SU-DHL-6 (cell line): ENCODE results near the gene KIFC1.

Experiments used
- H2AFZ ChIP-seq: fragments of 200-600 bp; sonication (generic); 2 replicates; pipeline ENCODE4 v1.6.1; 2014; ENCODE audit warnings: low read depth, mild to moderate bottlenecking, moderate library complexity, mixed read lengths, antibody characterized with exemption, low read length; ENCODE audit not compliant: severe bottlenecking
- H3F3A ChIP-seq: fragments of 200-600 bp; shearing (Covaris generic); 2 replicates; pipeline ENCODE4 v1.6.0; 2016; ENCODE audit warnings: antibody characterized with exemption, mild to moderate bottlenecking; ENCODE audit not compliant: insufficient read depth
- H3K27ac ChIP-seq: fragments of 200-600 bp; sonication (generic); 2 replicates; pipeline ENCODE4 v1.5.1; 2016; ENCODE audit warnings: low read depth, mild to moderate bottlenecking, low read length, moderate library complexity, mixed read lengths
- H3K27me3 ChIP-seq: fragments of 200-600 bp; sonication (generic), shearing (Covaris generic); 2 replicates; pipeline ENCODE4 v1.6.0; 2014; ENCODE audit warnings: mild to moderate bottlenecking, low read length
- H3K36me3 ChIP-seq: fragments of 200-600 bp; sonication (generic); 2 replicates; pipeline ENCODE4 v1.6.1; 2014; ENCODE audit warnings: mild to moderate bottlenecking, low read length, mixed read lengths
- H3K4me2 ChIP-seq: fragments of 300-600, 200-600 bp; shearing (Covaris generic), sonication (generic); 2 replicates; pipeline ENCODE4 v1.6.0; 2014; ENCODE audit warnings: low read length, low read depth, mild to moderate bottlenecking; ENCODE audit not compliant: poor library complexity, severe bottlenecking
- H3K4me3 ChIP-seq: fragments of 200-600 bp; sonication (generic); 2 replicates; pipeline ENCODE4 v1.5.1; 2014; ENCODE audit warnings: antibody characterized with exemption, low read length, mild to moderate bottlenecking, mixed read lengths; ENCODE audit not compliant: insufficient read depth, poor library complexity, severe bottlenecking
- H3K79me2 ChIP-seq: fragments of 200-600 bp; sonication (generic); 2 replicates; pipeline ENCODE4 v1.6.1; 2014; ENCODE audit warnings: mild to moderate bottlenecking, low read length, moderate library complexity; ENCODE audit not compliant: insufficient read depth
- H3K9ac ChIP-seq: fragments of 200-600 bp; sonication (generic); 2 replicates; pipeline ENCODE4 v1.7.0; 2014; ENCODE audit warnings: mild to moderate bottlenecking, low read length
- H3K9me2 ChIP-seq: fragments of 200-600 bp; sonication (generic); replicated peaks from 2 replicates; pipeline ENCODE4 v1.6.1; 2014; ENCODE audit warnings: low read length; ENCODE audit not compliant: insufficient read depth
- H3K9me3 ChIP-seq: fragments of 200-600 bp; sonication (generic); 2 replicates; pipeline ENCODE4 v1.6.1; 2014; ENCODE audit warnings: low read length, mixed read lengths; ENCODE audit not compliant: insufficient read depth
- H4K20me1 ChIP-seq: fragments of 200-600 bp; sonication (generic); 2 replicates; pipeline ENCODE4 v1.6.1; 2014; ENCODE audit warnings: low read depth, mild to moderate bottlenecking, antibody characterized with exemption, low read length, moderate library complexity, mixed read lengths
- CTCF ChIP-seq: fragments of 200-600 bp; sonication (generic); IDR thresholded peaks from one replicate; pipeline ENCODE4 v1.5.1; 2017; ENCODE audit warnings: antibody characterized with exemption, mild to moderate bottlenecking, low read length, moderate library complexity; ENCODE audit not compliant: insufficient read depth, poor library complexity, severe bottlenecking
- EZH2phosphoT487 ChIP-seq: fragments of 200-600 bp; sonication (generic), shearing (Covaris generic); conservative IDR thresholded peaks from 2 replicates; pipeline ENCODE4 v1.6.1; 2018; ENCODE audit warnings: mild to moderate bottlenecking, antibody characterized with exemption, low read length, moderate library complexity, mixed read lengths

Gene KIFC1

GRCh38 chr6:33437666-33438065, 46.0 kb downstream of the KIFC1 start:
- H3K79me2 ChIP-seq: no peaks in the 10 kb centered on the region
- no peak overlapping the region for H2AFZ ChIP-seq
- no peaks in the 10 kb centered on the region for H3K9me2 ChIP-seq
- no peak overlapping the region for H3K9ac ChIP-seq
- no peaks in the 10 kb centered on the region for H3K36me3 ChIP-seq
- no peak overlapping the region for H3K27ac ChIP-seq
- TF ChIP-seq CTCF (no peak), EZH2phosphoT487 (no peak)
- no peaks in the 10 kb centered on the region for H3F3A ChIP-seq
- no peaks in the 10 kb centered on the region for H4K20me1 ChIP-seq
- H3K9me3 ChIP-seq: no peaks in the 10 kb centered on the region
- no peak overlapping the region for H3K4me3 ChIP-seq
- no peaks in the 10 kb centered on the region for H3K27me3 ChIP-seq
- no peak overlapping the region for H3K4me2 ChIP-seq

GRCh38 chr6:33438978-33439594, 47.5 kb downstream of the KIFC1 start:
- no peaks in the 10 kb centered on the region for H3K79me2 ChIP-seq
- H3F3A ChIP-seq: no peaks in the 10 kb centered on the region
- H3K9me3 ChIP-seq: no peaks in the 10 kb centered on the region
- H3K9me2 ChIP-seq: no peaks in the 10 kb centered on the region
- H3K36me3 ChIP-seq: no peaks in the 10 kb centered on the region
- H3K27ac ChIP-seq: no peak overlapping the region
- H3K27me3 ChIP-seq: no peaks in the 10 kb centered on the region
- no peak overlapping the region for H3K9ac ChIP-seq
- H3K4me3 ChIP-seq: no peak overlapping the region
- H2AFZ ChIP-seq: no peak overlapping the region
- H3K4me2 ChIP-seq: no peak overlapping the region
- TF ChIP-seq EZH2phosphoT487 (no peak), CTCF (no peak)
- H4K20me1 ChIP-seq: no peaks in the 10 kb centered on the region

- no peaks in the 10 kb centered on the region for H4K20me1 ChIP-seq
- H3K27me3 ChIP-seq: no peaks in the 10 kb centered on the region
- no peak overlapping the region for H3K27ac ChIP-seq
- H2AFZ ChIP-seq: no peak overlapping the region
- no peak overlapping the region for H3K9ac ChIP-seq
- H3K9me2 ChIP-seq: no peaks in the 10 kb centered on the region
- no peak overlapping the region for H3K4me3 ChIP-seq
- H3K36me3 ChIP-seq: no peaks in the 10 kb centered on the region
- H3K79me2 ChIP-seq: no peaks in the 10 kb centered on the region
- H3F3A ChIP-seq: no peaks in the 10 kb centered on the region
- H3K9me3 ChIP-seq: no peaks in the 10 kb centered on the region
- no peak overlapping the region for H3K4me2 ChIP-seq
- TF ChIP-seq CTCF (no peak), EZH2phosphoT487 (no peak)
Measured at GRCh38 chr6:33439956-33440648, 48.5 kb downstream of the KIFC1 start.
